NB4 (cell line): ENCODE data around the gene MAP3K15.

Experiments
- CTCF ChIP-seq: IDR thresholded peaks from one replicate; pipeline ENCODE4 v1.5.1; 2012; ENCODE audit warnings: low read depth, low read length
- POLR2A ChIP-seq: IDR thresholded peaks from 2 replicates; pipeline ENCODE4 v1.6.1; 2011; ENCODE audit warnings: mild to moderate bottlenecking; ENCODE audit not compliant: insufficient read length; ENCODE audit errors: extremely low read depth

GRCh38 chrX:19388741-19389140, 126.6 kb downstream of the MAP3K15 start:
- TF ChIP-seq POLR2A (no peak), CTCF (no peak)
